Kidney (tissue), 14 donors: ENCODE results near the gene HOXA4. TPM values are rescaled to one million over a fixed set of nuclear protein-coding genes. Genes with fewer than 3 reads are reported as not detected.

ENCODE experiments used
- DNase-seq, 5 donors: peaks; one replicate each; pipeline ENCODE4 v3.0.0-alpha.2; 2013 to 2020
- FAIRE-seq: peaks from 2 replicates; lab custom pipeline; 2012; peaks lifted over from hg19 to GRCh38; lab: Jason Lieb, UNC
- H3K27ac ChIP-seq, 2 donors: one replicate each; pipeline ENCODE4 v1.7.0; 2013; ENCODE audit warnings: low read depth in 2 of 2, low read length in 2 of 2, inconsistent platforms in 1 of 2
- H3K27me3 ChIP-seq: one replicate; pipeline ENCODE4 v1.7.1; 2013; ENCODE audit warnings: low read length, inconsistent platforms; ENCODE audit not compliant: control insufficient read depth, insufficient read depth
- H3K36me3 ChIP-seq, 3 donors: one replicate each; pipeline versions ENCODE4 v1.7.0 to v1.7.1; 2013; ENCODE audit warnings: low read length in 3 of 3, control low read depth in 1 of 3, inconsistent platforms in 1 of 3; ENCODE audit not compliant: insufficient read depth in 3 of 3, control insufficient read depth in 2 of 3
- H3K4me1 ChIP-seq, 3 donors: one replicate each; pipeline versions ENCODE4 v1.7.0 to v1.7.1; 2013; ENCODE audit warnings: low read length in 3 of 3, inconsistent platforms in 1 of 3, low read depth in 1 of 3; ENCODE audit not compliant: control insufficient read depth in 2 of 3, insufficient read depth in 2 of 3
- H3K4me3 ChIP-seq, 3 donors: one replicate each; pipeline versions ENCODE4 v1.7.0 to v1.8.1; 2013; ENCODE audit warnings: low read length in 3 of 3, control low read depth in 1 of 3, inconsistent platforms in 1 of 3
- H3K9ac ChIP-seq, 3 donors: one replicate each; pipeline versions ENCODE4 v1.7.0 to v1.7.1; 2013; ENCODE audit warnings: low read length in 3 of 3, control low read depth in 1 of 3, inconsistent platforms in 1 of 3
- H3K9me3 ChIP-seq, 3 donors: one replicate each; pipeline versions ENCODE4 v1.7.0 to v1.7.1; 2013; ENCODE audit warnings: low read length in 3 of 3, control low read depth in 1 of 3, inconsistent platforms in 1 of 3; ENCODE audit not compliant: control insufficient read depth in 2 of 3, insufficient read depth in 1 of 3
- CTCF ChIP-seq: IDR thresholded peaks from 3 replicates; pipeline ENCODE4 v1.5.1; 2012; ENCODE audit warnings: mild to moderate bottlenecking, moderate library complexity, borderline replicate concordance; ENCODE audit not compliant: insufficient read depth; ENCODE audit errors: extremely low read depth
- intact Hi-C: fragments of 100-400 bp; cut with DNase I; formaldehyde crosslinking; loops from one replicate; pipeline ENCODE4 v1.11.1; 2022
- polyA plus RNA-seq: library from polyadenylated mRNA; stranded (reverse); fragments of 350-450 nt; fragmentation: Illumina TruSeq; extraction: RNeasy Lipid Tissue Mini Kit (QIAGEN cat#74804); gene quantifications from one replicate; pipeline ENCODE4 v1.2.3, GENCODE V29; 2014; ENCODE audit warnings: low read depth, low replicate concordance; ENCODE audit not compliant: insufficient read depth
- total RNA-seq: library from RNA; stranded (reverse); fragmentation: NEBNext Ultra II Directional; extraction: Animal tissue kit (Norgen Biotek cat#: 25700); gene quantifications from one replicate; pipeline ENCODE4 v1.2.1, GENCODE V29; 2021
- donor health status: control.
- donor health status: control.
- donor health status: control.
- donor health status: control.
- donor health status: control.
- donor health status: DM: yes; HTN: yes; CAD: no.
- donor health status: Normal renal cell carcinoma (clear cell type).

HOXA4 gene
- total and polyA plus RNA-seq, 2 donors from 2014 or later, result 11.2 to 13.0 TPM

GRCh38 chr7:27155816-27156507, 25.4 kb upstream of the HOXA4 start:
- peaks cover 0 to 19% (median 9%) of the 10 kb centered on the region in 3 donors for H3K4me1 ChIP-seq
- H3K36me3 ChIP-seq, result no peaks in the 10 kb centered on the region
- TF ChIP-seq CTCF, result no peak
- peak overlapping the region; percentile 69 to 85 (median 75) for H3K9ac ChIP-seq
- H3K4me3 ChIP-seq, result peak overlapping the region; percentile 78 to 83 (median 82)
- no peak for FAIRE-seq
- DNase-seq, result peak in 2 of 5 donors; percentile 69 to 82
- H3K27ac ChIP-seq, result peak overlapping the region; percentile 96 to 98
- no peaks in the 10 kb centered on the region for H3K9me3 ChIP-seq
- intact Hi-C loops, result loop anchor here (10.0 kb wide), 1 partner anchor 781 kb away; no protein-coding TSS in a partner anchor
- no peaks in the 10 kb centered on the region for H3K27me3 ChIP-seq

- no peaks in the 10 kb centered on the region for H3K36me3 ChIP-seq
- H3K9me3 ChIP-seq, result no peaks in the 10 kb centered on the region
- H3K9ac ChIP-seq, result peak overlapping the region; percentile 69 to 85 (median 75)
- peak overlapping the region; percentile 78 to 83 (median 82) for H3K4me3 ChIP-seq
- no peak for TF ChIP-seq CTCF
- peak in 3 of 5 donors; percentile 72 to 81 (median 76) for DNase-seq
- intact Hi-C loops, result loop anchor here (10.0 kb wide), 1 partner anchor 780 kb away; no protein-coding TSS in a partner anchor
- H3K27ac ChIP-seq, result peak overlapping the region; percentile 97 to 98
- no peaks in the 10 kb centered on the region for H3K27me3 ChIP-seq
- no peak for FAIRE-seq
- peaks cover 0 to 19% (median 10%) of the 10 kb centered on the region in 3 donors for H3K4me1 ChIP-seq
Measured at GRCh38 chr7:27154901-27155815, 24.6 kb upstream of the HOXA4 start.

- FAIRE-seq, result no peak
- Histone ChIP-seq H3K27ac (peak overlapping the region; percentile 97 to 98), H3K4me1 (peaks cover 0 to 19% (median 10%) of the 10 kb centered on the region in 3 donors)
Measured at GRCh38 chr7:27154369-27154768, 23.8 kb upstream of the HOXA4 start.

More at GRCh38 chr7:27154369-27154768, 23.8 kb upstream of the HOXA4 start:
- Histone ChIP-seq H3K36me3 (no peaks in the 10 kb centered on the region), H3K4me3 (peak overlapping the region in 1 of 3 donors; percentile 83), H3K9me3 (no peaks in the 10 kb centered on the region), H3K9ac (peak overlapping the region in 2 of 3 donors; percentile 16 to 85), H3K27me3 (no peaks in the 10 kb centered on the region)
- no peak for TF ChIP-seq CTCF
- intact Hi-C loops, result loop anchor here (10.0 kb wide), 1 partner anchor 780 kb away; no protein-coding TSS in a partner anchor
- peak in 2 of 5 donors; percentile 44 to 63 for DNase-seq
